ENCODE results near the gene APOO. TPM values are rescaled to one million over a fixed set of nuclear protein-coding genes. Genes with fewer than 3 reads are reported as not detected.
A peak's percentile ranks its signal among the peaks of the same experiment; 100 is the strongest.

APOO gene
- total RNA-seq, 1 donor from 2014 or later: 22.4 TPM

- peaks cover 29% of the 10 kb centered on the region for H3K36me3 Mint-ChIP-seq (ENCODE audit: low read depth)
- no peaks in the 10 kb centered on the region for H3K27me3 Mint-ChIP-seq (ENCODE audit: low read depth)
- H3K4me3 Mint-ChIP-seq (ENCODE audit: low read depth): peak overlapping the region; percentile 90
- H3K4me1 Mint-ChIP-seq (ENCODE audit: low read depth): peaks cover 28% of the 10 kb centered on the region
- H3K9me3 Mint-ChIP-seq: no peaks in the 10 kb centered on the region
- H3K27ac Mint-ChIP-seq: peak overlapping the region; percentile 86
- DNase-seq (ENCODE audit: low spot score): no peak
- intact Hi-C loops (cut with micrococcal nuclease): loop anchor here (5.0 kb wide), 1 partner anchor 368 kb away; no protein-coding TSS in a partner anchor
Measured at GRCh38 chrX:23784470-23785331, 123.0 kb downstream of the APOO start.

GRCh38 chrX:23783589-23784469 is 123.9 kb downstream of the APOO start:
- peak overlapping the region; percentile 90 for H3K4me3 Mint-ChIP-seq (ENCODE audit: low read depth)
- peaks cover 29% of the 10 kb centered on the region for H3K36me3 Mint-ChIP-seq (ENCODE audit: low read depth)
- intact Hi-C loops (cut with micrococcal nuclease): loop anchor here (1.0 to 5.0 kb wide), 4 partner anchors 41 to 368 kb away; partner anchors contain the start of genes ACOT9, APOO and EIF2S3

More at GRCh38 chrX:23783589-23784469, 123.9 kb downstream of the APOO start:
- Mint-ChIP-seq H3K27me3 (ENCODE audit: low read depth) (no peaks in the 10 kb centered on the region), H3K9me3 (no peaks in the 10 kb centered on the region), H3K27ac (peak overlapping the region; percentile 86), H3K4me1 (ENCODE audit: low read depth) (peaks cover 31% of the 10 kb centered on the region)
- peak; percentile 11 for DNase-seq (ENCODE audit: low spot score)

Other genes starting within 250 kb of the APOO start
- gene PRDX4, start 240.4 kb downstream of the APOO start, total RNA-seq: 59.0 and 68.0 TPM in 2 replicates
- 75.2 and 76.0 TPM in 2 replicates for gene ACOT9, start 164.7 kb downstream of the APOO start, total RNA-seq
- gene SAT1, start 124.8 kb downstream of the APOO start, total RNA-seq: 76.7 and 78.8 TPM in 2 replicates
- 0.21 TPM in 1 of 2 replicates, not detected in the other for gene CXorf58, start 68 bp upstream of the APOO start, total RNA-seq
- 10.3 and 11.3 TPM in 2 replicates for gene KLHL15, start 119.2 kb upstream of the APOO start, total RNA-seq
- gene EIF2S3, start 147.0 kb upstream of the APOO start, total RNA-seq: 188 and 189 TPM in 2 replicates
- gene ZFX, start 241.8 kb upstream of the APOO start, total RNA-seq: 34.1 and 37.0 TPM in 2 replicates